Measurements from ENCODE around the gene BDH1. TPM values are rescaled to one million over a fixed set of nuclear protein-coding genes. Genes with fewer than 3 reads are reported as not detected.
"Not testable (repeated sequence)": the region's sequence is repeated elsewhere in the genome, so short reads cannot be mapped to it uniquely, and the experiment has no call there.

BDH1 gene
- total RNA-seq, 1 donor from 2014 or later, result 12.4 TPM

DNA sequence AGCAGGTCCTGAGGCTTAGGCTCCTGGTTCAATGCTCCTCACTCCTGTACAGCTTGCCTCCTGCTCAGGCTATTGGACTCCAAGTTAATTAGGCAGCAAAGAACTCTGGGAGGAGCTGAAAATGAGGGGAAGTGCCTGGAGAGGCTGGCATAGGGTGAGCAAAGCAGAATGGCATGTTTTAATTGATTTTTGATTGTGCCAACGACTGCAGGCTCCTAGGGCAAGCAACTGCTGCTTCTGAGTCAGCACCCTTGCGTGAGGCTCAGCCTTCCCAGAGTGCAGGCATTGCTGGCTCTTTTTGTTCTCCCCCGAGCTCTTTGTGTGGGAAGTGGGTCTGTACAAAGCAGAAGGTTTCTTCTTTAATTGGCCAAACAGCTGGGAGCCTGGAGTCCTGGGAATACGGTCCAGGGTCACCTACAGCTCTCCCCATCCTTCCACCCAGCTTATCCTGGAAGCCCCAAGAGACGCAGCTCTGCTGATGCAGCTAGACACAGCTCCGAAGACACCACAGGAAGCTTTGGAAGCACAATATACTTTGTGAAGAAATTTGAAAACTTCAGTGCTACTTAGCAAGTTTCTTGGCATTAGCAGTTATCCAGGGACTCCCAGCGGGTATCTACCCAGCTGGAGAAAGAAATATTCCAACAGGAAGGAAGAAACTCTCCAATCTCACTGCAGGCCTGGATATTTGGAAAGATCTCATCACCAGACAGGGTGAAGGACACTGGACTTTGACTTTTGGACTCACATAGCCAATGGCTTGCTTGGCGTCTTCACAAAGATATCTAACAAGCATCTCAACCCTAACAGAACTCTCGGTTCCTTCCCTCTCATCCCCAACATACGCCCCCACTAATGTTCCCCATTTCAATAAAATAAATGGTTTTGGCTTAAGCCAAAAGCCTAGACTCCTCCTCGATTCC, 76.8 kb downstream of the BDH1 start:
- no peak overlapping the region for H3K27ac ChIP-seq
- ATAC-seq (peak in 1 of 2 donors; percentile 33), DNase-seq (no peak)
- H3K4me1 ChIP-seq, result no peaks in the 10 kb centered on the region
- H3K9me3 ChIP-seq, result no peaks in the 10 kb centered on the region
- intact Hi-C loops (cut with DNase I), result no loop called here
- no peaks in the 10 kb centered on the region for H3K27me3 ChIP-seq (ENCODE audit: low read depth)
- H3K36me3 ChIP-seq, result no peaks in the 10 kb centered on the region
- H3K4me3 ChIP-seq, result no peak overlapping the region
- TF ChIP-seq, protein P1, sequence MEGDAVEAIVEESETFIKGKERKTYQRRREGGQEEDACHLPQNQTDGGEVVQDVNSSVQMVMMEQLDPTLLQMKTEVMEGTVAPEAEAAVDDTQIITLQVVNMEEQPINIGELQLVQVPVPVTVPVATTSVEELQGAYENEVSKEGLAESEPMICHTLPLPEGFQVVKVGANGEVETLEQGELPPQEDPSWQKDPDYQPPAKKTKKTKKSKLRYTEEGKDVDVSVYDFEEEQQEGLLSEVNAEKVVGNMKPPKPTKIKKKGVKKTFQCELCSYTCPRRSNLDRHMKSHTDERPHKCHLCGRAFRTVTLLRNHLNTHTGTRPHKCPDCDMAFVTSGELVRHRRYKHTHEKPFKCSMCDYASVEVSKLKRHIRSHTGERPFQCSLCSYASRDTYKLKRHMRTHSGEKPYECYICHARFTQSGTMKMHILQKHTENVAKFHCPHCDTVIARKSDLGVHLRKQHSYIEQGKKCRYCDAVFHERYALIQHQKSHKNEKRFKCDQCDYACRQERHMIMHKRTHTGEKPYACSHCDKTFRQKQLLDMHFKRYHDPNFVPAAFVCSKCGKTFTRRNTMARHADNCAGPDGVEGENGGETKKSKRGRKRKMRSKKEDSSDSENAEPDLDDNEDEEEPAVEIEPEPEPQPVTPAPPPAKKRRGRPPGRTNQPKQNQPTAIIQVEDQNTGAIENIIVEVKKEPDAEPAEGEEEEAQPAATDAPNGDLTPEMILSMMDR (IDR thresholded peaks at IDR 0.05), result no peak

DNA sequence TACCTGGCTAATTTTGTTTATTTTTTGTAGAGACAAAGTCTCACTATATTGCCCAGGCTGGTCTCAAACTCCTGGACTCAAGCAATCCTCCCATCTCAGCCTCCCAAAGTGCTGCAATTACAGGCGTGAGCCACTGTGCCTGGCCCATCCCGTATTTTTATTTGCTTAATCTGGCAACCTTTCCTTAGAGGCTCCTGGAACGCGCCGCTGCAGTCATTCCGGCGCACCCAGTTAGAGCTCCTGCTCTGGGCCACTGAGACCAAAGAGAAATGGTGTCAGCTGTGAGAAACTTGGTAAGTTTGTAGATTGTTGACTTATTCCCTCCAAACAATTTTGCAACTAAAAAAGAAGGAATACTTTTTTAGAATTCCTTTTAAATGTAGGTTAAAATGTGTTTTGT, 78.0 kb downstream of the BDH1 start:
- H3K9me3 ChIP-seq; H3K4me1 ChIP-seq; ATAC-seq; intact Hi-C loops (cut with DNase I); H3K36me3 ChIP-seq; H3K27ac ChIP-seq; H3K4me3 ChIP-seq; DNase-seq; H3K27me3 ChIP-seq (ENCODE audit: low read depth): not testable (repeated sequence)

DNA sequence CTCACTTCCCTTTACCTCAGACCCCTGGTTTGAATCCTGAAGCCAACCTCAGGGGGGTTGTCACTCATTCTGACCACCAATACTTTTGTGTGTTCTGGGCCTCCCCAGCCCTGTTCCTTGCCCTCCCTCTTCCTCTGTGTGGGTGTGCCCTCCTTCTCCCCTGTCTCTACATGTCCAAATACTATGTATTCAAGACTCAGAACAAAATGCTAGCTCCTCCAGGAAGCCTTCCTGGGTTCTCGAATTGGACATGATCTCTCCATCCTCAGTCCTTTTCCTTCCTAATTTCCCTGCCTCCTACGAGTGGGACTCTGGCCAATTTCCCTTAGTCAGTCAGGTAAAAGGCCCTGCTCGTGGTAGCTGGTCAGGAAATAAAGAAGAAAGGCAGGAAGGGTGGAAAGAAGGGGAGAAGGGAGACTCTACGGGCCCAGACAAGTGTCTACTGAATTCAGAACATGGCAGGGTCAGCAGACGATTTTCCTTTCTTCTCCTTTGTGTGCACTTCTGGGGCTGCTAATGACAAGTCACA, 79.7 kb downstream of the BDH1 start:
- ATAC-seq (no peak), DNase-seq (no peak)
- Histone ChIP-seq H3K27me3 (ENCODE audit: low read depth) (no peaks in the 10 kb centered on the region), H3K36me3 (no peaks in the 10 kb centered on the region), H3K4me1 (no peaks in the 10 kb centered on the region), H3K27ac (no peak overlapping the region), H3K9me3 (no peaks in the 10 kb centered on the region), H3K4me3 (no peak overlapping the region)
- TF ChIP-seq, protein P1 (IDR thresholded peaks at IDR 0.05), result no peak
- intact Hi-C loops (cut with DNase I), result no loop called here

DNA sequence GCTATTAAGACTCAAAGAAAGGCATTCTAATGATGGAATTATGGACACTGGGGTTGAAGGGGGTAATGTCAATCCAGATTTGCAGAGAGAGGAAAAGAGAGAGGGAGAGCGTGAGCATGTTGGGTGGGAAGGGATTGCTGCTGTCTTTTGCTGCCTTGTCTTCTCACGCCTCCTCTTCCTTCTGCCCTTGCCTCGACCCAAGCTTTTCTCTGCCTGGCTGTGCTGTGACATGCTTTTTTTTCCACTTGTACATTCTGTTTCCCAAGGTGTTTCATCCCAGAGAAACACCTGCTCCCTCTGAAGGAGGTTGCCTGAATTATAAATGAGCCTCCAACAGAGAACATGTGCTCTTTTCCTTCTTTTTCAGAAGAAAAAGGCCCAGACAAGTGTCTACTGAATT, 80.3 kb downstream of the BDH1 start:
- no peak for DNase-seq
- intact Hi-C loops (cut with DNase I), result no loop called here
- TF ChIP-seq, protein P1 (IDR thresholded peaks at IDR 0.05), result no peak

DNA sequence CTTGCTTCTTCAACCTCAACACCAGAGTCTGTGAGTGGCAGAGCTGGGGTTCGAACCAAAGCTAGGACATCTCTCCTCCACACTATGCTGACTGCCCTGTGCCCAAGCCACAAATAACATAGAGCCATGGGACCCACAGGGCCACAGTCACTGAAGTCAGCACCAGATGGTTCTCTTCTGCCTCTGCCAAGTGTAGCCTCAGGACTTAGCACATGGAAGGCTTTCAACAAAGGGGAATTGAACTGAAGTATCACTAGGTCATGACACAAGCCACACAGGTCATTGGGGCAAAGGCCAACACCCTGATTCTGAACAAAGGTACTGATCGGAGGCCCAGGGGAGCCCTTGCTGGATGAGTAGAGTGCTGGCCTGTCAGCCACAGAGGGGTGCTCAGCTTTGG, 83.6 kb downstream of the BDH1 start:
- H3K4me3 ChIP-seq, result no peak overlapping the region
- TF ChIP-seq, protein P1 (IDR thresholded peaks at IDR 0.05), result no peak
- DNase-seq, result no peak
- no peaks in the 10 kb centered on the region for H3K4me1 ChIP-seq
- no peaks in the 10 kb centered on the region for H3K9me3 ChIP-seq
- H3K36me3 ChIP-seq, result no peaks in the 10 kb centered on the region
- no peak for ATAC-seq
- no peak overlapping the region for H3K27ac ChIP-seq
- no peaks in the 10 kb centered on the region for H3K27me3 ChIP-seq (ENCODE audit: low read depth)
- intact Hi-C loops (cut with DNase I), result no loop called here

More for the DNA sequence above, 80.3 kb downstream of the BDH1 start:
- H3K27ac ChIP-seq, result no peak overlapping the region
- H3K9me3 ChIP-seq, result no peaks in the 10 kb centered on the region
- no peaks in the 10 kb centered on the region for H3K27me3 ChIP-seq (ENCODE audit: low read depth)
- no peak overlapping the region for H3K4me3 ChIP-seq
- no peak for ATAC-seq
- H3K4me1 ChIP-seq, result no peaks in the 10 kb centered on the region
- no peaks in the 10 kb centered on the region for H3K36me3 ChIP-seq
